Measurements from ENCODE around the gene TTC16.

DNA sequence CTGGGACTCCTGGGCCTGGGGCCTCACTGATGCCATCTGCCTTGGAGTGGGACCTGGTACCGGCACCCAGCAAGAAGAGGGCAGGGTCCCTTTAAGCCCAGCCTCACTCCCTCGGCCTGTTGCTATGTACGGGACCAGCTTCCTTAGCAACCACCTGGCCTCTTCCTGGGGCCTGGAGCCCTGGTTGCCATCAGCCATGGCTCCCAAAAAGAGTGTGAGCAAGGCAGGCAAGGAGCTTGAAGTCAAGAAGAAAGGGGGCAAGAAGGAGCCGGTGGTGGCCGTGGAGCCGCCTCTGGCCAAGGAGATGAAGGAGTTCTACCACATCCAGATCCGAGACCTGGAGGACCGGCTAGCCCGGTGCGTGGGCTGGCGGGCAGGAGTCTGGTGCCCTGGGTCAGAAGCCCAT lies 9.0 kb upstream of the TTC16 start, which contains the start of gene CFAP157:
- TF ChIP-seq, protein P1, sequence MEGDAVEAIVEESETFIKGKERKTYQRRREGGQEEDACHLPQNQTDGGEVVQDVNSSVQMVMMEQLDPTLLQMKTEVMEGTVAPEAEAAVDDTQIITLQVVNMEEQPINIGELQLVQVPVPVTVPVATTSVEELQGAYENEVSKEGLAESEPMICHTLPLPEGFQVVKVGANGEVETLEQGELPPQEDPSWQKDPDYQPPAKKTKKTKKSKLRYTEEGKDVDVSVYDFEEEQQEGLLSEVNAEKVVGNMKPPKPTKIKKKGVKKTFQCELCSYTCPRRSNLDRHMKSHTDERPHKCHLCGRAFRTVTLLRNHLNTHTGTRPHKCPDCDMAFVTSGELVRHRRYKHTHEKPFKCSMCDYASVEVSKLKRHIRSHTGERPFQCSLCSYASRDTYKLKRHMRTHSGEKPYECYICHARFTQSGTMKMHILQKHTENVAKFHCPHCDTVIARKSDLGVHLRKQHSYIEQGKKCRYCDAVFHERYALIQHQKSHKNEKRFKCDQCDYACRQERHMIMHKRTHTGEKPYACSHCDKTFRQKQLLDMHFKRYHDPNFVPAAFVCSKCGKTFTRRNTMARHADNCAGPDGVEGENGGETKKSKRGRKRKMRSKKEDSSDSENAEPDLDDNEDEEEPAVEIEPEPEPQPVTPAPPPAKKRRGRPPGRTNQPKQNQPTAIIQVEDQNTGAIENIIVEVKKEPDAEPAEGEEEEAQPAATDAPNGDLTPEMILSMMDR (IDR thresholded peaks at IDR 0.05) = no peak
- no peak for TF ChIP-seq EZH2 (IDR thresholded peaks at IDR 0.05)
- TF ChIP-seq EZH2phosphoT487 (IDR thresholded peaks at IDR 0.05) = no peak
